Measurements from ENCODE around the gene FAT1. TPM values are rescaled to one million over a fixed set of nuclear protein-coding genes. Genes with fewer than 3 reads are reported as not detected.

The FAT1 gene
- total and polyA plus RNA-seq, 8 donors: 8.2 to 272 (median 60.4) TPM

GRCh38 chr4:186596850-186597390, 126.7 kb downstream of the FAT1 start:
- TF ChIP-seq POLR2A (IDR thresholded peaks at IDR 0.05) (no peak), POLR2AphosphoS5 (IDR thresholded peaks at IDR 0.05) (no peak), EP300 (IDR thresholded peaks at IDR 0.05) (no peak)
- TF ChIP-seq, protein P1, sequence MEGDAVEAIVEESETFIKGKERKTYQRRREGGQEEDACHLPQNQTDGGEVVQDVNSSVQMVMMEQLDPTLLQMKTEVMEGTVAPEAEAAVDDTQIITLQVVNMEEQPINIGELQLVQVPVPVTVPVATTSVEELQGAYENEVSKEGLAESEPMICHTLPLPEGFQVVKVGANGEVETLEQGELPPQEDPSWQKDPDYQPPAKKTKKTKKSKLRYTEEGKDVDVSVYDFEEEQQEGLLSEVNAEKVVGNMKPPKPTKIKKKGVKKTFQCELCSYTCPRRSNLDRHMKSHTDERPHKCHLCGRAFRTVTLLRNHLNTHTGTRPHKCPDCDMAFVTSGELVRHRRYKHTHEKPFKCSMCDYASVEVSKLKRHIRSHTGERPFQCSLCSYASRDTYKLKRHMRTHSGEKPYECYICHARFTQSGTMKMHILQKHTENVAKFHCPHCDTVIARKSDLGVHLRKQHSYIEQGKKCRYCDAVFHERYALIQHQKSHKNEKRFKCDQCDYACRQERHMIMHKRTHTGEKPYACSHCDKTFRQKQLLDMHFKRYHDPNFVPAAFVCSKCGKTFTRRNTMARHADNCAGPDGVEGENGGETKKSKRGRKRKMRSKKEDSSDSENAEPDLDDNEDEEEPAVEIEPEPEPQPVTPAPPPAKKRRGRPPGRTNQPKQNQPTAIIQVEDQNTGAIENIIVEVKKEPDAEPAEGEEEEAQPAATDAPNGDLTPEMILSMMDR (IDR thresholded peaks at IDR 0.05): no peak
- intact Hi-C loops (cut with DNase I; ENCODE audit: low total_unique reads): no loop called here
- Histone ChIP-seq H3K9me3 (no peaks in the 10 kb centered on the region), H3K27me3 (no peaks in the 10 kb centered on the region), H3K27ac (no peak overlapping the region), H3K4me3 (no peak overlapping the region), H3K36me3 (peaks cover 8 to 95% (median 91%) of the 10 kb centered on the region in 4 donors), H3K4me1 (peaks cover 0 to 9% (median 0%) of the 10 kb centered on the region in 4 donors)
- 91 to 97% (median 97%) methylated on average over 23 of the region's 23 CpGs for WGBS, 5 donors
- DNase-seq: no peak

DNA sequence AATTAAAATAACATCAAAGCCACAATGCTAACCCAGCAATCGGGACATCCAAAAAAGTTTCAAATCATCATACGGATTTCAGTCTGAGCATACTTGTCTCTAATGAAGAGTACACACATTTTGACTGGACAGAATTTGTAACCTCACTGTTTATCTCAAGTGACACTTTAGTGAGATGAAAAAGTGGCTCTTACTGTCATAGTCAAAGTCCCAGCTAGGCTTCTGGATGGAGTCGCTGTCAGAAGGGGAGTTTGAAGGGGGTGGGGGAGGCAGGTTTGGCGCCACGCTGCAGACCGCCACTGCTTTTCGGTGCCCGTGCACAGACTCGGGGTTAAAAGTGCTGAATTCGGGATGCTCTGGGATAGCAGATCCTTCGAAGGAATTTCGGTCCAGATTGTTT, 127.3 kb downstream of the FAT1 start:
- Histone ChIP-seq H3K27me3 (no peaks in the 10 kb centered on the region), H3K4me3 (no peak overlapping the region), H3K36me3 (peaks cover 8 to 89% (median 86%) of the 10 kb centered on the region in 4 donors), H3K27ac (no peak overlapping the region), H3K9me3 (no peaks in the 10 kb centered on the region), H3K4me1 (peaks cover 0 to 9% (median 0%) of the 10 kb centered on the region in 4 donors)
- no peak for TF ChIP-seq POLR2AphosphoS5 (IDR thresholded peaks at IDR 0.05)
- TF ChIP-seq, protein P1 (IDR thresholded peaks at IDR 0.05): no peak
- 91 to 97% (median 96%) methylated on average over 12 of the region's 12 CpGs for WGBS, 5 donors
- intact Hi-C loops (cut with DNase I; ENCODE audit: low total_unique reads): no loop called here
- DNase-seq: no peak

- Histone ChIP-seq H3K27me3 (no peaks in the 10 kb centered on the region), H3K36me3 (peaks cover 7 to 80% (median 66%) of the 10 kb centered on the region in 4 donors), H3K9me3 (no peaks in the 10 kb centered on the region), H3K4me1 (peaks cover 0 to 9% (median 0%) of the 10 kb centered on the region in 4 donors), H3K27ac (peak overlapping the region in 2 of 5 donors; percentile 48 to 50), H3K4me3 (no peak overlapping the region)
- TF ChIP-seq EP300 (IDR thresholded peaks at IDR 0.05): no peak
- no peak for TF ChIP-seq POLR2A (IDR thresholded peaks at IDR 0.05)
- TF ChIP-seq POLR2AphosphoS5 (IDR thresholded peaks at IDR 0.05): no peak
- TF ChIP-seq, protein P1 (IDR thresholded peaks at IDR 0.05): no peak
- DNase-seq: no peak
- intact Hi-C loops (cut with DNase I; ENCODE audit: low total_unique reads): no loop called here
- WGBS, 5 donors: 52 to 79% (median 72%) methylated on average over 7 of the region's 7 CpGs
Measured at GRCh38 chr4:186593587-186593973, 130.1 kb downstream of the FAT1 start.

DNA sequence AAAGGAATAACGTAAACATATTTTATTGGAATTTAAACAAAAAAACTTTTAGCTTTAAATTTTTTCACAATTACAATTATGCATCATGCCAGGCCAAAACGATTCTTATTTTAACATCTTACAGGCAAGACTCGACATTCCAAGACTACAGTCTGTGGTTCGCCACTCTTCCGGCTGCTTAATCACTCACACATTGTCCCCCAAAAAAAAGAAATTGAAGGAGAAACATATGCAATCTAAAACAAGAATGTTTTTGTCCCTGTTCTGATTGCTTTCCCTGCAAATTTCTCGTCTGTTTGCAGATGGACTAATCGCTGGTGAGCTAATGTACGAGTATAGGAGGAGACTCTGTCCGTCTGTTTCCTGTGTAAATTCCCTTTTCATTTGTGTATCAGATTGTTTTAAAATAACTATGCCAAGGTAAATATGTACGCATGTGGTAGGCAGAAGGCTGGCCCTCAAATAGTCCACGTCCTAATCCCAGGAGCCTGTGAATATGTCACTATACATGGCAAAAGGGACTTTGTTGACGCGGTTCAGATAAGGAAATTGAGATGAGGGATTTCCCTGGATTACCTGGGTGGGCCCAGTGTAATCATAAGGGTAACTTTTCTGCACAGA, 130.6 kb downstream of the FAT1 start:
- Histone ChIP-seq H3K4me1 (peaks cover 0 to 9% (median 0%) of the 10 kb centered on the region in 4 donors), H3K27me3 (no peaks in the 10 kb centered on the region), H3K9me3 (no peaks in the 10 kb centered on the region), H3K36me3 (peaks cover 10 to 80% (median 66%) of the 10 kb centered on the region in 4 donors), H3K4me3 (no peak overlapping the region), H3K27ac (peak overlapping the region in 2 of 5 donors; percentile 48 to 50)
- WGBS, 5 donors: 48 to 67% (median 58%) methylated on average over 13 of the region's 13 CpGs
- DNase-seq: no peak
- TF ChIP-seq POLR2AphosphoS5 (IDR thresholded peaks at IDR 0.05): peak in 1 of 3 donors; percentile 32
- no peak for TF ChIP-seq EP300 (IDR thresholded peaks at IDR 0.05)
- intact Hi-C loops (cut with DNase I; ENCODE audit: low total_unique reads): no loop called here

DNA sequence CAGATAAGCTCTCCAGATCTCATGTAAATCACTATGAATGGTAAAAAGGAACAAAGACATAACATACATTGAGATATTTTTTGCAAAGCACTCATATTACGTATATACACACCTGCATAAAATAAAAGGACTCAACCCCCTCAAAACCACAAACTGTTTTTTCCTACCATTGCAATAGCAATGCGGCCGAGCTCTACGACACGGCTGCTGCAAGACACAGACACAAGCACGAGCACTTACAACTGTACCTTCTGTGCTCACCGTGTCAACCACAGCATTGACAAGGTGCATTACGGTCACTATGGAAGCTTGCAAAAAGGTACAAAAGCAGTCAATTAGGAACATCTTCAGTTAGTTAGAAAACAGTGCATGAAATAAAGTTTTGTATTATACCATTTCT, 131.2 kb downstream of the FAT1 start:
- TF ChIP-seq POLR2A (IDR thresholded peaks at IDR 0.05) (no peak), EP300 (IDR thresholded peaks at IDR 0.05) (no peak), POLR2AphosphoS5 (IDR thresholded peaks at IDR 0.05) (no peak)
- TF ChIP-seq, protein P1 (IDR thresholded peaks at IDR 0.05): no peak
- Histone ChIP-seq H3K9me3 (no peaks in the 10 kb centered on the region), H3K27me3 (no peaks in the 10 kb centered on the region), H3K36me3 (peaks cover 10 to 76% (median 62%) of the 10 kb centered on the region in 4 donors), H3K27ac (no peak overlapping the region), H3K4me1 (peaks cover 0 to 9% (median 0%) of the 10 kb centered on the region in 4 donors), H3K4me3 (no peak overlapping the region)
- no peak for DNase-seq
- 94 to 97% (median 96%) methylated on average over 8 of the region's 8 CpGs for WGBS, 5 donors
- intact Hi-C loops (cut with DNase I; ENCODE audit: low total_unique reads): no loop called here
